ENCODE results near the gene PTMS. TPM values are rescaled to one million over a fixed set of nuclear protein-coding genes. Genes with fewer than 3 reads are reported as not detected.
A peak's percentile ranks its signal among the peaks of the same experiment; 100 is the strongest.

Gene PTMS
- total RNA-seq, 1 donor from 2014 or later = 134 TPM

DNA sequence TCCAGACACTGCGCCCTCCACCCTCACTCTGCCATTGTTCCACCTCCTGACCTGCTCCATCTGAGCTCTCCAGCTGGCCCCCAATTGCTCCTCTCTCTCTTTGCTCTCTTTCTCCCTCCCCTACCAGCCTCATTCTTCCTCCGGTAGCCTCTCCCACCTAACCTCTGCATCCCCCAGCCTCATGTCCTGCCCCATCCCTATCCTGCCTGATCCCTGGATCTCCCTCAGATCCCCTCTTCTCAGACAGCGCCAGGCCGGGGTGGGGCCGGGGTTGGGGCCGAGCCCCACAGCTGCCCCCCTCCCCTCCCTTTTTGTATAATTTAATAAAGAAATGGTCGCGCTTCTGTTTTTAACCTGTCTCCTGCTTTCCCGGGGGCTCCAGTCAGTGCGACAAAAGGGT lies 4.4 kb downstream of the PTMS start:
- H3K4me1 Mint-ChIP-seq = peaks cover 51% of the 10 kb centered on the region

GRCh38 chr12:6771091-6771495 lies 4.9 kb downstream of the PTMS start:
- no peaks in the 10 kb centered on the region for H3K9me3 Mint-ChIP-seq
- TF ChIP-seq EZH2phosphoT487 (IDR thresholded peaks at IDR 0.05) = no peak
- no peak for TF ChIP-seq EZH2 (IDR thresholded peaks at IDR 0.05)
- peak overlapping the region; percentile 72 for H3K4me3 Mint-ChIP-seq
- no peak overlapping the region for H3K9ac ChIP-seq
- H3K27ac ChIP-seq = peak overlapping the region; percentile 43
- no peak overlapping the region for H3K4me2 ChIP-seq
- H3K36me3 Mint-ChIP-seq = peaks cover 38% of the 10 kb centered on the region
- peaks cover 50% of the 10 kb centered on the region for H3K79me2 ChIP-seq (ENCODE audit: low read depth)
- H3K9me3 ChIP-seq (ENCODE audit: low read depth) = no peaks in the 10 kb centered on the region
- no peak overlapping the region for H3K4me3 ChIP-seq
- peaks cover 5% of the 10 kb centered on the region for H3K36me3 ChIP-seq
- no peak overlapping the region for H2AFZ ChIP-seq (replicated peaks)
- H4K20me1 ChIP-seq (ENCODE audit: low read depth) = peaks cover 68% of the 10 kb centered on the region
- H3K27me3 Mint-ChIP-seq (ENCODE audit: insufficient read depth, low read depth) = peaks cover 31% of the 10 kb centered on the region
- H3K27ac Mint-ChIP-seq = peak overlapping the region; percentile 88
- no peak for DNase-seq (ENCODE audit: low spot score)
- H3F3A ChIP-seq (ENCODE audit: low read depth) = peaks cover 66% of the 10 kb centered on the region
- H3K27me3 ChIP-seq = peaks cover 18% of the 10 kb centered on the region
- peaks cover 47% of the 10 kb centered on the region for H3K4me1 ChIP-seq
- H3K4me1 Mint-ChIP-seq = peaks cover 51% of the 10 kb centered on the region

More for the DNA sequence above, 4.4 kb downstream of the PTMS start:
- TF ChIP-seq, protein P1, sequence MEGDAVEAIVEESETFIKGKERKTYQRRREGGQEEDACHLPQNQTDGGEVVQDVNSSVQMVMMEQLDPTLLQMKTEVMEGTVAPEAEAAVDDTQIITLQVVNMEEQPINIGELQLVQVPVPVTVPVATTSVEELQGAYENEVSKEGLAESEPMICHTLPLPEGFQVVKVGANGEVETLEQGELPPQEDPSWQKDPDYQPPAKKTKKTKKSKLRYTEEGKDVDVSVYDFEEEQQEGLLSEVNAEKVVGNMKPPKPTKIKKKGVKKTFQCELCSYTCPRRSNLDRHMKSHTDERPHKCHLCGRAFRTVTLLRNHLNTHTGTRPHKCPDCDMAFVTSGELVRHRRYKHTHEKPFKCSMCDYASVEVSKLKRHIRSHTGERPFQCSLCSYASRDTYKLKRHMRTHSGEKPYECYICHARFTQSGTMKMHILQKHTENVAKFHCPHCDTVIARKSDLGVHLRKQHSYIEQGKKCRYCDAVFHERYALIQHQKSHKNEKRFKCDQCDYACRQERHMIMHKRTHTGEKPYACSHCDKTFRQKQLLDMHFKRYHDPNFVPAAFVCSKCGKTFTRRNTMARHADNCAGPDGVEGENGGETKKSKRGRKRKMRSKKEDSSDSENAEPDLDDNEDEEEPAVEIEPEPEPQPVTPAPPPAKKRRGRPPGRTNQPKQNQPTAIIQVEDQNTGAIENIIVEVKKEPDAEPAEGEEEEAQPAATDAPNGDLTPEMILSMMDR (IDR thresholded peaks at IDR 0.05) = no peak
- no peak for TF ChIP-seq EZH2 (IDR thresholded peaks at IDR 0.05)
- no peak for TF ChIP-seq EZH2phosphoT487 (IDR thresholded peaks at IDR 0.05)
- Histone ChIP-seq H3K4me3 (no peak overlapping the region), H3K27ac (peak overlapping the region; percentile 43), H3F3A (ENCODE audit: low read depth) (peaks cover 69% of the 10 kb centered on the region), H3K4me1 (peaks cover 49% of the 10 kb centered on the region), H3K36me3 (peaks cover 5% of the 10 kb centered on the region), H4K20me1 (ENCODE audit: low read depth) (peaks cover 68% of the 10 kb centered on the region), H3K4me2 (no peak overlapping the region), H3K9me3 (ENCODE audit: low read depth) (no peaks in the 10 kb centered on the region), H3K79me2 (ENCODE audit: low read depth) (peaks cover 55% of the 10 kb centered on the region), H2AFZ (replicated peaks) (no peak overlapping the region), H3K9ac (no peak overlapping the region), H3K27me3 (peaks cover 18% of the 10 kb centered on the region)
- H3K27me3 Mint-ChIP-seq (ENCODE audit: insufficient read depth, low read depth) = peaks cover 28% of the 10 kb centered on the region
- H3K27ac Mint-ChIP-seq = peak overlapping the region; percentile 88
- no peaks in the 10 kb centered on the region for H3K9me3 Mint-ChIP-seq
- peak; percentile 32 for DNase-seq (ENCODE audit: low spot score)
- H3K4me3 Mint-ChIP-seq = peak overlapping the region; percentile 58
- peaks cover 35% of the 10 kb centered on the region for H3K36me3 Mint-ChIP-seq

DNA sequence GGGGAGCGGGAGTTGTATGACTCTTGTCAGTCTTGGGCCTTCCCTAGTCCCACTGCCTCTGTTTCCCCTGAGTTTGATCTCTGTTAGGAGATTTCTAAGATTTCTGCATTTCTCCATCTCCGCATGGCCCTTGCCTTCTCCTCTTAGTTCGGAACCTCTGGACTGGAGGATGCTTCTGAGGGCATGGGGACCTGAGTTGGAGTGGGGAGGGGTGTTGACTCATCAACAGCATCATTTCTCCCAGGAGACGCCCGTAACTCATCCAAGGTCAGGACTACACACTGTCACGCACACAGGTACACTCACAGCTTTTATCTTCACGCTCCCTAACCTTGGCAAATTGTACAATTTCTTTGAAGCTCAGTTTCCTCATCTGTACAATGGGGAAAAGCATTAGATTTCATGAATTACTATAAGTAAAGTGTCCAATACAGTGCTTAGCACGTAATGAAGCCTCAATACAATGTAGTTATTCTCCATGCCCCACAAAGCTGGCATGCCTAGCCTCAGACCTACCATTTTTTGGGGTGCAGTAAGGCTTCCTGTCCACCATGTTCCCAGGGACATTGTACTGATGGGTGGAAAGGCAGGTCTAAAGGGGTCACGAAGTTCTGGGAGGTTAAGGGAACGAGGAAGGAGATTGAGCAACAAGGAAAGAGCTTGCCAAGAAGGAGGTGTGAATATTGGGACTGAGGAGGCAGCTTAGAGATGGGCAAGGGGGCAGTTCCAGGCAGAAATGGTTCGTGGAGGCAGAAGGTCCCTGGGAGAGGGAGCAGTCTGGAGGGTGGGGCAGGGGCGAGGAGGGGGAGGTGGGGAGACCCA lies 5.6 kb downstream of the PTMS start:
- Histone ChIP-seq H3K27ac (peak overlapping the region; percentile 43), H4K20me1 (ENCODE audit: low read depth) (peaks cover 68% of the 10 kb centered on the region), H3K36me3 (peaks cover 5% of the 10 kb centered on the region), H3F3A (ENCODE audit: low read depth) (peaks cover 66% of the 10 kb centered on the region), H3K9me3 (ENCODE audit: low read depth) (no peaks in the 10 kb centered on the region), H3K79me2 (ENCODE audit: low read depth) (peaks cover 44% of the 10 kb centered on the region), H3K4me3 (no peak overlapping the region), H3K4me2 (peak overlapping the region; percentile 77), H3K27me3 (peaks cover 18% of the 10 kb centered on the region), H2AFZ (replicated peaks) (no peak overlapping the region), H3K4me1 (peaks cover 47% of the 10 kb centered on the region), H3K9ac (no peak overlapping the region)
- Mint-ChIP-seq H3K27me3 (ENCODE audit: insufficient read depth, low read depth) (peaks cover 34% of the 10 kb centered on the region), H3K36me3 (peaks cover 43% of the 10 kb centered on the region), H3K27ac (peak overlapping the region; percentile 52), H3K4me1 (peaks cover 51% of the 10 kb centered on the region), H3K9me3 (no peaks in the 10 kb centered on the region), H3K4me3 (peak overlapping the region; percentile 72)
- TF ChIP-seq, protein P1 (IDR thresholded peaks at IDR 0.05) = no peak
- no peak for TF ChIP-seq EZH2phosphoT487 (IDR thresholded peaks at IDR 0.05)
- TF ChIP-seq EZH2 (IDR thresholded peaks at IDR 0.05) = no peak
- DNase-seq (ENCODE audit: low spot score) = no peak

DNA sequence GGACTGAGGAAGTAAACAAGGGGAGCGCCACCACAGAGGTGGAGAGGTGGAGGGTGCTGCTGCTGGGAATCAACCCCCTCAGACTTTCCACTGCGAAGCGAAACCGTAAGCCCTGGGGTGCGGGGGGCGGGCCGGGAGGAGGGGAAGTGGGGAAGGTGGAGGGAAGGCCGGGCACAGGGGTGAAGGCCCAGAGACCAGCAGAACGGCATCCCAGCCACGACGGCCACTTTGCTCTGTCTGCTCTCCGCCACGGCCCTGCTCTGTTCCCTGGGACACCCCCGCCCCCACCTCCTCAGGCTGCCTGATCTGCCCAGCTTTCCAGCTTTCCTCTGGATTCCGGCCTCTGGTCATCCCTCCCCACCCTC lies 6.2 kb downstream of the PTMS start, which contains the start of gene LAG3:
LAG3 (plus strand) TSS at position 190 of the 365 bp plus-strand sequence. CDS start 333 bp downstream, outside the sequence.
- Histone ChIP-seq H2AFZ (replicated peaks) (no peak within 1 kb of the TSS), H3K4me1 (peaks cover 47% of the 10 kb centered on the region), H3K4me2 (peak within 1 kb of the TSS; percentile 77), H3K36me3 (peaks cover 5% of the 10 kb centered on the region), H3F3A (ENCODE audit: low read depth) (peaks cover 60% of the 10 kb centered on the region), H3K4me3 (peak within 1 kb of the TSS; percentile 34), H4K20me1 (ENCODE audit: low read depth) (peaks cover 62% of the 10 kb centered on the region), H3K27me3 (peaks cover 18% of the 10 kb centered on the region), H3K9me3 (ENCODE audit: low read depth) (no peaks in the 10 kb centered on the region), H3K9ac (no peak within 1 kb of the TSS), H3K27ac (peak within 1 kb of the TSS; percentile 43), H3K79me2 (ENCODE audit: low read depth) (peaks cover 38% of the 10 kb centered on the region)
- peak within 1 kb of the TSS; percentile 72 for H3K4me3 Mint-ChIP-seq
- TF ChIP-seq, protein P1 (IDR thresholded peaks at IDR 0.05) = no peak
- TF ChIP-seq EZH2phosphoT487 (IDR thresholded peaks at IDR 0.05) (no peak), EZH2 (IDR thresholded peaks at IDR 0.05) (no peak)
- no peak for DNase-seq (ENCODE audit: low spot score)
- H3K27me3 Mint-ChIP-seq (ENCODE audit: insufficient read depth, low read depth) = peaks cover 32% of the 10 kb centered on the region
- H3K27ac Mint-ChIP-seq = peak within 1 kb of the TSS; percentile 52
- peaks cover 52% of the 10 kb centered on the region for H3K4me1 Mint-ChIP-seq
- H3K36me3 Mint-ChIP-seq = peaks cover 44% of the 10 kb centered on the region
- H3K9me3 Mint-ChIP-seq = no peaks in the 10 kb centered on the region

All from neural progenitor cell (in vitro differentiated cells).